Lower leg skin (tissue), 3 donors: ENCODE results near the gene NEGR1.

Experiments
- CTCF ChIP-seq, 3 donors: fragments of 450-650 bp; IDR thresholded peaks; one replicate each; pipeline ENCODE4 v1.5.1; 2016; ENCODE audit warnings: antibody characterized with exemption in 3 of 3, mild to moderate bottlenecking in 3 of 3, moderate library complexity in 2 of 3
- POLR2A ChIP-seq, 2 donors: fragments of 450-650 bp; IDR thresholded peaks; one replicate each; pipeline ENCODE4 v1.6.1; 2016 to 2017; ENCODE audit warnings: antibody characterized with exemption in 2 of 2, mild to moderate bottlenecking in 1 of 2, moderate library complexity in 1 of 2

DNA sequence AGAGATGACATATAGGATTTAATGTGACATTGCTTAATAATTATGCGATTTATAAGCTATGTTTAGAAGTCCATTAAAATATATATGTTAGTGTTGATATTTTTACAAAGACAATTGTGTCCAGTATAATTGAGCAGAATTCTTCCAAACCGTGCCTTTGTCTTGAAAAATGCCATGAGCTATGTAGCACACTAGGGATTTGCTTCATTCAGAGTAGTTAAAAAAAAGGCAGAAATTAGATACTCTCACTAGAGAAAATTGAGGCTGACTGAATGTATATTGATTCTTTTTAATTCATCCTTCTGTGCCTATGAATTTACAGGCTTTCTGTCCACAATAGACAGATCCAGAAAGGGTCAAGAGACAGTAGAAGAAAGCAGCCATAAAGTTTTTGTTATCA lies 429.0 kb downstream of the NEGR1 start:
- no peak for TF ChIP-seq CTCF (IDR thresholded peaks at IDR 0.05)
- TF ChIP-seq POLR2A (IDR thresholded peaks at IDR 0.05) = no peak
